GM06990 (cell line): ENCODE data around the gene TMEM9B.
"Not testable (repeated sequence)": the region's sequence is repeated elsewhere in the genome, so short reads cannot be mapped to it uniquely, and the experiment has no call there.

Experiments
- DNase-seq: peaks from one replicate; pipeline ENCODE4 v3.0.0-alpha.2; 2011; ENCODE audit not compliant: insufficient read length; ENCODE audit errors: extremely low read depth
- H3K27me3 ChIP-seq: replicated peaks from 2 replicates; pipeline ENCODE4 v1.6.0; 2011; ENCODE audit warnings: low read length; ENCODE audit not compliant: control insufficient read depth, insufficient read depth
- H3K36me3 ChIP-seq: 2 replicates; pipeline ENCODE4 v1.5.1; 2011; ENCODE audit warnings: low read length; ENCODE audit not compliant: control insufficient read depth, insufficient read depth
- H3K4me3 ChIP-seq: replicated peaks from 2 replicates; pipeline ENCODE4 v1.5.1; 2011; ENCODE audit warnings: low read depth, mild to moderate bottlenecking, control low read depth, low read length
- TF ChIP-seq, protein P1 (sequence below): IDR thresholded peaks from 2 replicates; pipeline ENCODE4 v1.5.1; 2011; ENCODE audit warnings: low read length, control low read depth, mild to moderate bottlenecking, inconsistent platforms; ENCODE audit not compliant: insufficient read depth, poor library complexity, severe bottlenecking

Gene TMEM9B

GRCh38 chr11:8937659-8938058 lies 26.6 kb downstream of the TMEM9B start:
- Histone ChIP-seq H3K36me3 (no peaks in the 10 kb centered on the region), H3K4me3 (no peak overlapping the region), H3K27me3 (no peaks in the 10 kb centered on the region; the same call in 1 of the 2 replicates)
- no peak for DNase-seq
- TF ChIP-seq, protein P1, sequence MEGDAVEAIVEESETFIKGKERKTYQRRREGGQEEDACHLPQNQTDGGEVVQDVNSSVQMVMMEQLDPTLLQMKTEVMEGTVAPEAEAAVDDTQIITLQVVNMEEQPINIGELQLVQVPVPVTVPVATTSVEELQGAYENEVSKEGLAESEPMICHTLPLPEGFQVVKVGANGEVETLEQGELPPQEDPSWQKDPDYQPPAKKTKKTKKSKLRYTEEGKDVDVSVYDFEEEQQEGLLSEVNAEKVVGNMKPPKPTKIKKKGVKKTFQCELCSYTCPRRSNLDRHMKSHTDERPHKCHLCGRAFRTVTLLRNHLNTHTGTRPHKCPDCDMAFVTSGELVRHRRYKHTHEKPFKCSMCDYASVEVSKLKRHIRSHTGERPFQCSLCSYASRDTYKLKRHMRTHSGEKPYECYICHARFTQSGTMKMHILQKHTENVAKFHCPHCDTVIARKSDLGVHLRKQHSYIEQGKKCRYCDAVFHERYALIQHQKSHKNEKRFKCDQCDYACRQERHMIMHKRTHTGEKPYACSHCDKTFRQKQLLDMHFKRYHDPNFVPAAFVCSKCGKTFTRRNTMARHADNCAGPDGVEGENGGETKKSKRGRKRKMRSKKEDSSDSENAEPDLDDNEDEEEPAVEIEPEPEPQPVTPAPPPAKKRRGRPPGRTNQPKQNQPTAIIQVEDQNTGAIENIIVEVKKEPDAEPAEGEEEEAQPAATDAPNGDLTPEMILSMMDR, result no peak

GRCh38 chr11:8937159-8937558 lies 27.1 kb downstream of the TMEM9B start:
- H3K27me3 ChIP-seq, result no peaks in the 10 kb centered on the region; the same call in 1 of the 2 replicates
- no peaks in the 10 kb centered on the region for H3K36me3 ChIP-seq
- no peak overlapping the region for H3K4me3 ChIP-seq
- DNase-seq, result no peak
- TF ChIP-seq, protein P1, result no peak

GRCh38 chr11:8935789-8936188 lies 28.5 kb downstream of the TMEM9B start:
- not testable (repeated sequence) for H3K36me3 ChIP-seq, DNase-seq, H3K4me3 ChIP-seq, H3K27me3 ChIP-seq

DNA sequence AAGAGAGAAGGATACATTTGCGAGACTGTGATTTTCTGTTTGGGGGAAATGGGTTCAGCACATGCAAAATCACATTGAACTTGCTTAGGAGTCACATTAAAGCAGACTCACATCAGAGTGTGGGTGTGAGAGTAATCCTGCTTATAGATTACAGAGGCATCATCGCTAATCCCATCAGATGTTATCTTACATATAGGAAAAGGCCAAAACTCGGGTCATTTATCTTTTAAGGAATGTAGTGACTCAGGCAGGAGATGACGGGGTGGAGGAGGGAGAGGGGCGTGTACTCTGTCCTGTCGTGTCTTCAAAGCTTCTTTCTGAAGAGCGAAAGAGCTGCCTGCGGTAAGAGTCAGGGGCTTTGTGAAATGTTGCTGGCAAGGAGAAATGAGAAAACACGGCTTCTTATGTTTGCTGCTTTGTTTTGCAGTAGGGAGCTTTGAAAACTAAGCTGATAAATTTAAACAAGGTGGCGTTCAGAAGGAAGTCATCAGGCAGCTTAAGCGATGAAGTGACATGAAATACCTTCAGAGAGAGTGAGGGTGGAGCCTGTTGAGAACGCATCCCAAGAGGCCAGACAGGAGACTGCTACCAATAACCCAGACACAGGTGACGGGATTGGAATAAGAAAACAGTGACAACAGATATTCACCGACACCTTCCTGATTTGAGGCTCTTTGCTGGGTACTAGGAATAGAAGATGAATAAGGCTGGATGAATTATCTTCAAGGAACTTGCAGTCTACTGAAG lies 29.3 kb downstream of the TMEM9B start:
- TF ChIP-seq, protein P1, result no peak
- no peaks in the 10 kb centered on the region for H3K36me3 ChIP-seq
- H3K27me3 ChIP-seq, result no peaks in the 10 kb centered on the region
- DNase-seq, result no peak
- H3K4me3 ChIP-seq, result no peak overlapping the region

GRCh38 chr11:8933931-8934330 lies 30.3 kb downstream of the TMEM9B start:
- Histone ChIP-seq H3K4me3 (no peak overlapping the region), H3K36me3 (no peaks in the 10 kb centered on the region), H3K27me3 (no peaks in the 10 kb centered on the region)
- TF ChIP-seq, protein P1, result peak; percentile 8
- DNase-seq, result no peak

GRCh38 chr11:8932564-8933180 lies 31.6 kb downstream of the TMEM9B start, which contains the start of gene C11orf16:
Gene C11orf16 (minus strand): TSS chr11:8932947. CDS start chr11:8932308, 639 bp downstream.
- TF ChIP-seq, protein P1, result no peak
- Histone ChIP-seq H3K4me3 (no peak within 1 kb of the TSS), H3K36me3 (no peaks in the 10 kb centered on the region), H3K27me3 (no peaks in the 10 kb centered on the region)
- no peak for DNase-seq
